Adipose tissue (tissue), 3 donors: ENCODE measurements around the gene TRIM46. TPM values are rescaled to one million over a fixed set of nuclear protein-coding genes. Genes with fewer than 3 reads are reported as not detected.
"Not testable (repeated sequence)": the region's sequence is repeated elsewhere in the genome, so short reads cannot be mapped to it uniquely, and the experiment has no call there.

Experiments used
- H3K27ac ChIP-seq: one replicate; pipeline ENCODE4 v1.5.1; 2013; ENCODE audit warnings: low read depth, low read length
- WGBS, 3 donors: extraction: QIAGEN DNeasy Blood & Tissue Kit; methylation state at CpG; one replicate each; pipeline ENCODE4 v1.1.7; 2013; 5-methylcytosine and 5-hydroxymethylcytosine counted together
- polyA plus RNA-seq, 3 donors: library from polyadenylated mRNA; stranded (reverse); fragments of 200-250 nt; gene quantifications; one replicate each; pipeline ENCODE4 v1.2.3, GENCODE V29; 2013
- donor health status: healthy with polysubstance abuse.
- donor health status: Bipolar disorder and iron deficiency.
- donor health status: healthy.

Gene TRIM46
- polyA plus RNA-seq, 3 donors: 0.16 to 0.45 (median 0.33) TPM

- WGBS, 3 donors: 87 to 92% (median 90%) methylated on average over 18 of the region's 18 CpGs
- H3K27ac ChIP-seq: no peak overlapping the region
These were observed 7.9 kb downstream of the TRIM46 start for GRCh38 chr1:155181371-155182051.

- H3K27ac ChIP-seq: no peak overlapping the region
- 88 to 94% (median 89%) methylated on average over 7 of the region's 7 CpGs for WGBS, 3 donors
These were observed 8.5 kb downstream of the TRIM46 start for GRCh38 chr1:155182052-155182550.

- WGBS, 3 donors: 86 to 89% (median 88%) methylated on average over 20 of the region's 20 CpGs
These were observed 10.1 kb downstream of the TRIM46 start for GRCh38 chr1:155183775-155184221.

GRCh38 chr1:155184351-155184811 lies 10.7 kb downstream of the TRIM46 start:
- 60 to 91% (median 77%) methylated on average over 4 of the region's 4 CpGs for WGBS, 3 donors
- H3K27ac ChIP-seq: no peak overlapping the region

More at GRCh38 chr1:155183775-155184221, 10.1 kb downstream of the TRIM46 start:
- H3K27ac ChIP-seq: no peak overlapping the region

GRCh38 chr1:155184835-155185782 lies 11.5 kb downstream of the TRIM46 start:
- WGBS, 3 donors: 22 to 71% (median 68%) methylated on average over 20 to 21 of the region's 21 CpGs
- H3K27ac ChIP-seq: no peak overlapping the region

- 35 to 78% (median 72%) methylated on average over 6 of the region's 6 CpGs for WGBS, 3 donors
- no peak overlapping the region for H3K27ac ChIP-seq
These were observed 12.1 kb downstream of the TRIM46 start for GRCh38 chr1:155185783-155186066.

GRCh38 chr1:155186067-155186793 lies 12.6 kb downstream of the TRIM46 start:
- H3K27ac ChIP-seq: no peak overlapping the region

GRCh38 chr1:155186794-155187455 lies 13.3 kb downstream of the TRIM46 start:
- 42 to 83% (median 71%) methylated on average over 14 of the region's 14 CpGs for WGBS, 3 donors
- no peak overlapping the region for H3K27ac ChIP-seq

More at GRCh38 chr1:155186067-155186793, 12.6 kb downstream of the TRIM46 start:
- whole genome bisulfite sequencing, 3 donors: 30 to 80% (median 77%) methylated on average over 8 of the region's 8 CpGs

GRCh38 chr1:155187456-155187891 lies 13.8 kb downstream of the TRIM46 start:
- H3K27ac ChIP-seq: no peak overlapping the region
- WGBS, 3 donors: 55 to 75% (median 65%) methylated on average over 16 of the region's 16 CpGs

GRCh38 chr1:155188268-155188667 lies 14.6 kb downstream of the TRIM46 start:
- H3K27ac ChIP-seq: no peak overlapping the region
- WGBS, 3 donors: 82 to 88% (median 86%) methylated on average over 7 to 14 of the region's 14 CpGs

- 75 to 95% (median 93%) methylated on average over 18 to 23 of the region's 45 CpGs for WGBS, 3 donors
- not testable (repeated sequence) for H3K27ac ChIP-seq
These were observed 16.3 kb downstream of the TRIM46 start for GRCh38 chr1:155189926-155190325.

GRCh38 chr1:155191904-155192303 lies 18.3 kb downstream of the TRIM46 start:
- peak overlapping the region; percentile 53 for H3K27ac ChIP-seq
- 59 to 91% (median 87%) methylated on average over 17 of the region's 17 CpGs for WGBS, 3 donors

- H3K27ac ChIP-seq: peak overlapping the region; percentile 72
- WGBS, 3 donors: 15 to 36% (median 33%) methylated on average over 17 to 20 of the region's 20 CpGs
These were observed 19.0 kb downstream of the TRIM46 start for GRCh38 chr1:155192346-155193274.

GRCh38 chr1:155193275-155193990 lies 19.8 kb downstream of the TRIM46 start:
- 0 to 1% (median 1%) methylated on average over 37 to 38 of the region's 38 CpGs for WGBS, 3 donors
- peak overlapping the region; percentile 72 for H3K27ac ChIP-seq

GRCh38 chr1:155193991-155194240 lies 20.3 kb downstream of the TRIM46 start:
- 5 to 13% (median 6%) methylated on average over 16 of the region's 16 CpGs for WGBS, 3 donors
- H3K27ac ChIP-seq: peak overlapping the region; percentile 72

GRCh38 chr1:155195201-155196102 lies 21.8 kb downstream of the TRIM46 start:
- H3K27ac ChIP-seq: peak overlapping the region; percentile 61
- 28% methylated on average over 21 to 27 of the region's 27 CpGs for WGBS, 3 donors
